PC-3 (cell line): ENCODE data around the gene MCUB. TPM values are rescaled to one million over a fixed set of nuclear protein-coding genes. Genes with fewer than 3 reads are reported as not detected.

ENCODE experiments used
- ATAC-seq: fragments of 200-7000 bp; cut with Tn5 transposase; 2 replicates; pipeline ENCODE4 v1.9.1; 2020; ENCODE audit warnings: mild to moderate bottlenecking, moderate library complexity
- BruUV-seq: library from RNA; stranded (reverse); fragments of 400-500 nt; replicated peaks from 2 replicates; lab custom pipeline; 2021; lab: Mats Ljungman, UMichigan
- CTCF ChIA-PET: fragments of 300-600 bp; sonication (Branson Sonifier 250); formaldehyde crosslinking; loops from one replicate; lab custom pipeline; 2022; ENCODE audit warnings: antibody characterized with exemption; lab: Charles Lee
- POLR2A ChIA-PET: fragments of 300-600 bp; sonication (Branson Sonifier 250); formaldehyde crosslinking; loops from one replicate; lab custom pipeline; 2022; ENCODE audit warnings: antibody characterized with exemption; ENCODE audit not compliant: unreplicated experiment; lab: Charles Lee
- DNase-seq: peaks from one replicate; pipeline ENCODE4 v3.0.0-alpha.2; 2015
- H2AFZ ChIP-seq: fragments of 300-600 bp; sonication (generic); 2 replicates; pipeline ENCODE4 v1.6.0; 2016; ENCODE audit warnings: antibody characterized with exemption, low read length
- H3F3A ChIP-seq: fragments of 300-600 bp; sonication (generic); one replicate; pipeline ENCODE4 v1.6.0; 2017; ENCODE audit warnings: antibody characterized with exemption, low read length, control low read depth, mild to moderate bottlenecking; ENCODE audit not compliant: unreplicated experiment
- H3K27ac ChIP-seq: fragments of 300-600 bp; sonication (generic); 2 replicates; pipeline ENCODE4 v1.5.1; 2016; ENCODE audit warnings: mild to moderate bottlenecking, low read length
- H3K27me3 ChIP-seq: fragments of 300-600 bp; sonication (generic); 2 replicates; pipeline ENCODE4 v1.6.1; 2016; ENCODE audit warnings: low read length, mixed read lengths
- H3K36me3 ChIP-seq: fragments of 300-600 bp; sonication (generic); 2 replicates; pipeline ENCODE4 v1.6.1; 2016; ENCODE audit warnings: low read depth, mixed run types, low read length, mixed read lengths
- H3K4me1 ChIP-seq: fragments of 300-600 bp; sonication (generic); 2 replicates; pipeline ENCODE4 v1.5.1; 2016; ENCODE audit warnings: low read length; ENCODE audit not compliant: insufficient read depth
- H3K4me2 ChIP-seq: fragments of 300-600 bp; sonication (generic); 2 replicates; pipeline ENCODE4 v1.6.0; 2016; ENCODE audit warnings: low read length
- H3K4me3 ChIP-seq: fragments of 300-600 bp; sonication (generic); 2 replicates; pipeline ENCODE4 v1.5.1; 2016; ENCODE audit warnings: mild to moderate bottlenecking, low read length, mixed read lengths
- H3K79me2 ChIP-seq: fragments of 300-600 bp; sonication (generic); 2 replicates; pipeline ENCODE4 v1.6.1; 2017; ENCODE audit warnings: low read length, mixed read lengths
- H3K9ac ChIP-seq: fragments of 300-600 bp; sonication (generic); 2 replicates; pipeline ENCODE4 v1.6.0; 2016; ENCODE audit warnings: mild to moderate bottlenecking, low read length
- H3K9me2 ChIP-seq: fragments of 300-600 bp; sonication (generic); replicated peaks from 2 replicates; pipeline ENCODE4 v1.6.1; 2016; ENCODE audit warnings: mixed run types, low read length, mixed read lengths
- H3K9me3 ChIP-seq: fragments of 300-600 bp; sonication (generic); 2 replicates; pipeline ENCODE4 v1.6.1; 2016; ENCODE audit warnings: low read length, mixed read lengths
- H4K20me1 ChIP-seq: fragments of 300-600 bp; sonication (generic); 2 replicates; pipeline ENCODE4 v1.6.1; 2016; ENCODE audit warnings: low read length, mixed read lengths
- CTCF ChIP-seq: fragments of 300-600 bp; sonication (generic); conservative IDR thresholded peaks from 2 replicates; pipeline ENCODE4 v1.5.1; 2017; ENCODE audit warnings: antibody characterized with exemption, low read depth, mild to moderate bottlenecking, low read length
- EZH2 ChIP-seq: fragments of 300-600 bp; sonication (generic); IDR thresholded peaks from one replicate; pipeline ENCODE4 v1.6.1; 2017; ENCODE audit warnings: antibody characterized with exemption, mild to moderate bottlenecking, low read length; ENCODE audit not compliant: unreplicated experiment
- EZH2phosphoT487 ChIP-seq: fragments of 300-600 bp; sonication (generic); IDR thresholded peaks from 2 replicates; pipeline ENCODE4 v1.6.1; 2018; ENCODE audit warnings: mild to moderate bottlenecking, antibody characterized with exemption, low read length, borderline replicate concordance
- intact Hi-C: fragments of 100-400 bp; cut with micrococcal nuclease; formaldehyde crosslinking; loops from 2 replicates; pipeline ENCODE4 v1.9.0; 2023
- total RNA-seq: library from RNA; depleted of rRNA; stranded (reverse); fragments of >200 nt; gene quantifications from 2 replicates; pipeline ENCODE4 v1.2.3, GENCODE V29; 2014

Gene MCUB
- total RNA-seq, 1 experiment from 2014 or later = 18.4 TPM

- H3K79me2 ChIP-seq = no peaks in the 10 kb centered on the region
- ChIA-PET POLR2A (no interaction called here), CTCF (no interaction called here)
- H3K9me2 ChIP-seq = no peaks in the 10 kb centered on the region
- BruUV-seq = no TSS peak
- no peaks in the 10 kb centered on the region for H3K4me1 ChIP-seq
- no peak overlapping the region for H3K4me2 ChIP-seq
- no peaks in the 10 kb centered on the region for H4K20me1 ChIP-seq
- no peak overlapping the region for H3K9ac ChIP-seq
- ATAC-seq (no peak), DNase-seq (no peak)
- H3K36me3 ChIP-seq = no peaks in the 10 kb centered on the region
- H3K27ac ChIP-seq = no peak overlapping the region
- H2AFZ ChIP-seq = no peak overlapping the region
- H3F3A ChIP-seq = no peaks in the 10 kb centered on the region
- intact Hi-C loops = no loop called here
- no peak overlapping the region for H3K4me3 ChIP-seq
- no peaks in the 10 kb centered on the region for H3K9me3 ChIP-seq
- H3K27me3 ChIP-seq = no peaks in the 10 kb centered on the region
- TF ChIP-seq EZH2 = no peak
- TF ChIP-seq CTCF = no peak
- TF ChIP-seq EZH2phosphoT487 = no peak
Measured at GRCh38 chr4:109610489-109610888, 50.4 kb downstream of the MCUB start.

- Histone ChIP-seq H3K9ac (no peak overlapping the region), H3K4me3 (no peak overlapping the region), H3K4me1 (no peaks in the 10 kb centered on the region), H3K27me3 (no peaks in the 10 kb centered on the region), H3K36me3 (no peaks in the 10 kb centered on the region), H3K9me3 (no peaks in the 10 kb centered on the region), H3K79me2 (no peaks in the 10 kb centered on the region), H3K4me2 (no peak overlapping the region), H3K27ac (no peak overlapping the region), H2AFZ (no peak overlapping the region), H4K20me1 (no peaks in the 10 kb centered on the region), H3F3A (no peaks in the 10 kb centered on the region), H3K9me2 (no peaks in the 10 kb centered on the region)
- TF ChIP-seq EZH2 (no peak), CTCF (no peak), EZH2phosphoT487 (no peak)
- DNase-seq (no peak), ATAC-seq (no peak)
- ChIA-PET POLR2A (no interaction called here), CTCF (no interaction called here)
- intact Hi-C loops = no loop called here
- no TSS peak for BruUV-seq
Measured at GRCh38 chr4:109611045-109611646, 51.1 kb downstream of the MCUB start.

- Histone ChIP-seq H3K9me3 (no peaks in the 10 kb centered on the region), H3K4me2 (no peak overlapping the region), H3K9ac (no peak overlapping the region), H3K36me3 (no peaks in the 10 kb centered on the region), H3K27me3 (no peaks in the 10 kb centered on the region), H3K4me1 (no peaks in the 10 kb centered on the region), H4K20me1 (no peaks in the 10 kb centered on the region), H2AFZ (no peak overlapping the region), H3K79me2 (no peaks in the 10 kb centered on the region), H3K27ac (no peak overlapping the region), H3F3A (no peaks in the 10 kb centered on the region), H3K9me2 (no peaks in the 10 kb centered on the region), H3K4me3 (no peak overlapping the region)
- ATAC-seq = no peak
- intact Hi-C loops = no loop called here
- ChIA-PET CTCF (no interaction called here), POLR2A (no interaction called here)
- no peak for DNase-seq
- TF ChIP-seq EZH2 (no peak), EZH2phosphoT487 (no peak), CTCF (no peak)
- no TSS peak for BruUV-seq
Measured at GRCh38 chr4:109614015-109614414, 54.0 kb downstream of the MCUB start.
